Activated T-helper 2 cell treated with anti-CD3 and anti-CD28 coated beads, Interferon-gamma antibody, Interleukin-2, Interleukin-4, amounts not matched to agents 10 μg/mL and 5 μg/mL and 100 μg/mL, durations not matched to agents 14 hours and 24 hours and 36 hours (primary cell): ENCODE results near the gene RASL12. TPM values are rescaled to one million over a fixed set of nuclear protein-coding genes. Genes with fewer than 3 reads are reported as not detected.
"Not testable (repeated sequence)": the region's sequence is repeated elsewhere in the genome, so short reads cannot be mapped to it uniquely, and the experiment has no call there.

Source experiments
- DNase-seq: peaks from one replicate; pipeline ENCODE4 v3.0.0; 2021; ENCODE audit warnings: low spot score
- H3K27ac Mint-ChIP-seq: one replicate; pipeline ENCODE4 v1.8.0; 2021; ENCODE audit warnings: mixed read lengths
- H3K27me3 Mint-ChIP-seq: one replicate; pipeline ENCODE4 v1.8.0; 2021; ENCODE audit warnings: low read depth, mixed read lengths
- H3K36me3 Mint-ChIP-seq: one replicate; pipeline ENCODE4 v1.8.0; 2021; ENCODE audit warnings: low read depth, mixed read lengths
- H3K4me1 Mint-ChIP-seq: one replicate; pipeline ENCODE4 v1.8.0; 2021; ENCODE audit warnings: low read depth, mixed read lengths
- H3K4me3 Mint-ChIP-seq: one replicate; pipeline ENCODE4 v1.8.0; 2021; ENCODE audit warnings: low read depth, mild to moderate bottlenecking, moderate library complexity, mixed read lengths
- H3K9me3 Mint-ChIP-seq: one replicate; pipeline ENCODE4 v1.8.0; 2021; ENCODE audit warnings: mixed read lengths
- intact Hi-C: fragments of 100-400 bp; cut with micrococcal nuclease; formaldehyde crosslinking; loops from one replicate; pipeline ENCODE4 v1.15.1; 2023
- total RNA-seq: library from RNA; stranded (reverse); gene quantifications from 2 replicates; pipeline ENCODE4 v1.2.3, GENCODE V29; 2022

Gene RASL12
- total RNA-seq, 1 donor from 2014 or later = not detected

- Mint-ChIP-seq H3K27ac (no peak overlapping the region), H3K36me3 (no peaks in the 10 kb centered on the region), H3K4me1 (peaks cover 20% of the 10 kb centered on the region), H3K4me3 (no peak overlapping the region), H3K27me3 (peaks cover 4% of the 10 kb centered on the region), H3K9me3 (no peaks in the 10 kb centered on the region)
- intact Hi-C loops = loop anchor here (5.0 to 10.0 kb wide), 2 partner anchors 244 to 332 kb away; partner anchors contain the start of gene RNU5A-1
- DNase-seq = no peak
These were observed 14.8 kb downstream of the RASL12 start for GRCh38 chr15:65052956-65053355.

GRCh38 chr15:65051266-65051665 is 16.5 kb downstream of the RASL12 start:
- peaks cover 8% of the 10 kb centered on the region for H3K27me3 Mint-ChIP-seq
- H3K9me3 Mint-ChIP-seq = no peaks in the 10 kb centered on the region
- H3K36me3 Mint-ChIP-seq = no peaks in the 10 kb centered on the region
- no peak overlapping the region for H3K27ac Mint-ChIP-seq
- no peak overlapping the region for H3K4me3 Mint-ChIP-seq
- intact Hi-C loops = loop anchor here (5.0 to 10.0 kb wide), 2 partner anchors 246 to 334 kb away; partner anchors contain the start of gene RNU5A-1
- no peak for DNase-seq
- peaks cover 20% of the 10 kb centered on the region for H3K4me1 Mint-ChIP-seq

- H3K4me1 Mint-ChIP-seq = peaks cover 14% of the 10 kb centered on the region
- no peaks in the 10 kb centered on the region for H3K36me3 Mint-ChIP-seq
- H3K9me3 Mint-ChIP-seq = no peaks in the 10 kb centered on the region
- no peak overlapping the region for H3K27ac Mint-ChIP-seq
- no peak for DNase-seq
- H3K4me3 Mint-ChIP-seq = no peak overlapping the region
- peaks cover 8% of the 10 kb centered on the region for H3K27me3 Mint-ChIP-seq
- intact Hi-C loops = loop anchor here (5.0 to 10.0 kb wide), 2 partner anchors 247 to 335 kb away; partner anchors contain the start of gene RNU5A-1
These were observed 17.5 kb downstream of the RASL12 start for GRCh38 chr15:65050270-65050669.

- DNase-seq = peak; percentile 79
- Mint-ChIP-seq H3K27ac (no peak overlapping the region), H3K9me3 (no peaks in the 10 kb centered on the region), H3K4me1 (peaks cover 14% of the 10 kb centered on the region), H3K4me3 (peak overlapping the region; percentile 47), H3K36me3 (no peaks in the 10 kb centered on the region), H3K27me3 (peaks cover 8% of the 10 kb centered on the region)
- intact Hi-C loops = no loop called here
These were observed 18.4 kb downstream of the RASL12 start for GRCh38 chr15:65049418-65049840.

- no peak overlapping the region for H3K27ac Mint-ChIP-seq
- no peak overlapping the region for H3K4me3 Mint-ChIP-seq
- intact Hi-C loops = no loop called here
- H3K4me1 Mint-ChIP-seq = peaks cover 14% of the 10 kb centered on the region
- DNase-seq = no peak
- peaks cover 8% of the 10 kb centered on the region for H3K27me3 Mint-ChIP-seq
- H3K9me3 Mint-ChIP-seq = no peaks in the 10 kb centered on the region
- H3K36me3 Mint-ChIP-seq = no peaks in the 10 kb centered on the region
These were observed 19.6 kb downstream of the RASL12 start for GRCh38 chr15:65048241-65048640.

- H3K36me3 Mint-ChIP-seq = no peaks in the 10 kb centered on the region
- H3K4me3 Mint-ChIP-seq = no peak within 1 kb of the TSS
- no peak for DNase-seq
- peaks cover 9% of the 10 kb centered on the region for H3K4me1 Mint-ChIP-seq
- intact Hi-C loops = no loop called here
- H3K27ac Mint-ChIP-seq = no peak within 1 kb of the TSS
- peaks cover 8% of the 10 kb centered on the region for H3K27me3 Mint-ChIP-seq
- H3K9me3 Mint-ChIP-seq = no peaks in the 10 kb centered on the region
These were observed 22.9 kb downstream of the RASL12 start, which contains the start of gene SLC51B for GRCh38 chr15:65044724-65045481. TSS of gene SLC51B (plus strand) at chr15:65045387. CDS start at chr15:65050005, 4,618 bp downstream.

- H3K36me3 Mint-ChIP-seq, H3K9me3 Mint-ChIP-seq, DNase-seq, H3K4me1 Mint-ChIP-seq, H3K27ac Mint-ChIP-seq, H3K4me3 Mint-ChIP-seq, intact Hi-C loops, H3K27me3 Mint-ChIP-seq: not testable (repeated sequence)
These were observed 23.6 kb downstream of the RASL12 start for GRCh38 chr15:65044218-65044617.

- intact Hi-C loops = no loop called here
- H3K27ac Mint-ChIP-seq = no peak overlapping the region
- DNase-seq = no peak
- H3K9me3 Mint-ChIP-seq = no peaks in the 10 kb centered on the region
- H3K27me3 Mint-ChIP-seq = peaks cover 6% of the 10 kb centered on the region
- no peak overlapping the region for H3K4me3 Mint-ChIP-seq
- no peaks in the 10 kb centered on the region for H3K4me1 Mint-ChIP-seq
- H3K36me3 Mint-ChIP-seq = no peaks in the 10 kb centered on the region
These were observed 24.9 kb downstream of the RASL12 start for GRCh38 chr15:65042776-65043327.

- Mint-ChIP-seq H3K4me1 (no peaks in the 10 kb centered on the region), H3K4me3 (no peak overlapping the region), H3K9me3 (no peaks in the 10 kb centered on the region), H3K27ac (no peak overlapping the region), H3K27me3 (peaks cover 2% of the 10 kb centered on the region), H3K36me3 (no peaks in the 10 kb centered on the region)
- DNase-seq = no peak
- intact Hi-C loops = no loop called here
These were observed 26.0 kb downstream of the RASL12 start for GRCh38 chr15:65041787-65042186.

- DNase-seq = no peak
- no peaks in the 10 kb centered on the region for H3K9me3 Mint-ChIP-seq
- H3K4me1 Mint-ChIP-seq = no peaks in the 10 kb centered on the region
- H3K36me3 Mint-ChIP-seq = no peaks in the 10 kb centered on the region
- no peak overlapping the region for H3K27ac Mint-ChIP-seq
- H3K27me3 Mint-ChIP-seq = peaks cover 2% of the 10 kb centered on the region
- H3K4me3 Mint-ChIP-seq = no peak overlapping the region
- intact Hi-C loops = no loop called here
These were observed 27.3 kb downstream of the RASL12 start for GRCh38 chr15:65040461-65040860.

- intact Hi-C loops = no loop called here
- Mint-ChIP-seq H3K4me1 (peaks cover 2% of the 10 kb centered on the region), H3K27me3 (peaks cover 2% of the 10 kb centered on the region), H3K4me3 (no peak overlapping the region), H3K36me3 (no peaks in the 10 kb centered on the region), H3K27ac (no peak overlapping the region), H3K9me3 (no peaks in the 10 kb centered on the region)
- no peak for DNase-seq
These were observed 29.0 kb downstream of the RASL12 start for GRCh38 chr15:65038836-65039235.

GRCh38 chr15:65038428-65038827 is 29.4 kb downstream of the RASL12 start:
- no peaks in the 10 kb centered on the region for H3K36me3 Mint-ChIP-seq
- H3K27me3 Mint-ChIP-seq = peaks cover 2% of the 10 kb centered on the region
- peaks cover 6% of the 10 kb centered on the region for H3K4me1 Mint-ChIP-seq
- intact Hi-C loops = no loop called here
- no peaks in the 10 kb centered on the region for H3K9me3 Mint-ChIP-seq
- no peak overlapping the region for H3K4me3 Mint-ChIP-seq
- no peak for DNase-seq
- no peak overlapping the region for H3K27ac Mint-ChIP-seq

GRCh38 chr15:65037309-65037708 is 30.5 kb downstream of the RASL12 start:
- no peak for DNase-seq
- Mint-ChIP-seq H3K27ac (no peak overlapping the region), H3K4me1 (peaks cover 10% of the 10 kb centered on the region), H3K9me3 (no peaks in the 10 kb centered on the region), H3K4me3 (no peak overlapping the region), H3K36me3 (no peaks in the 10 kb centered on the region), H3K27me3 (peaks cover 2% of the 10 kb centered on the region)
- intact Hi-C loops = no loop called here
